Panc1 (cell line): Measurements from ENCODE around the gene OSBP2. TPM values are rescaled to one million over a fixed set of nuclear protein-coding genes. Genes with fewer than 3 reads are reported as not detected.

ENCODE experiments used
- ATAC-seq: fragments of 200-7000 bp; cut with Tn5 transposase; 2 replicates; pipeline ENCODE4 v1.9.1; 2020; ENCODE audit warnings: mild to moderate bottlenecking, moderate library complexity
- BruUV-seq: library from RNA; stranded (reverse); fragments of 400-500 nt; replicated peaks from 2 replicates; lab custom pipeline; 2021; lab: Mats Ljungman, UMichigan
- CTCF ChIA-PET: fragments of 300-600 bp; sonication (Branson Sonifier 250); formaldehyde crosslinking; loops from one replicate; lab custom pipeline; 2022; ENCODE audit warnings: antibody characterized with exemption; lab: Charles Lee
- POLR2A ChIA-PET: fragments of 300-600 bp; sonication (Branson Sonifier 250); formaldehyde crosslinking; loops from one replicate; lab custom pipeline; 2022; ENCODE audit warnings: antibody characterized with exemption; lab: Charles Lee
- DNase-seq: peaks from one replicate; pipeline ENCODE4 v3.0.0-alpha.2; 2010; ENCODE audit warnings: low read depth, low spot score
- H3K27ac ChIP-seq: 2 replicates; pipeline ENCODE4 v1.5.1; 2011; ENCODE audit warnings: mild to moderate bottlenecking, low read length, inconsistent platforms
- H3K27me3 ChIP-seq: fragments of 200-500 bp; sonication (Bioruptor generic); 2 replicates; pipeline ENCODE4 v1.6.0; 2014; ENCODE audit warnings: low read length, inconsistent platforms; ENCODE audit not compliant: control insufficient read depth, insufficient read depth
- H3K36me3 ChIP-seq: fragments of 200-500 bp; sonication (Bioruptor generic); 2 replicates; pipeline ENCODE4 v1.5.1; 2014; ENCODE audit warnings: inconsistent platforms, mild to moderate bottlenecking, low read length, moderate library complexity; ENCODE audit not compliant: control insufficient read depth, insufficient read depth
- H3K4me1 ChIP-seq: 2 replicates; pipeline ENCODE4 v1.5.1; 2011; ENCODE audit warnings: inconsistent platforms, mild to moderate bottlenecking, low read length, moderate library complexity; ENCODE audit not compliant: control insufficient read depth, insufficient read depth
- H3K4me3 ChIP-seq, 2 experiments: 2 replicates each; pipeline ENCODE4 v1.5.1; 2011 to 2012; ENCODE audit warnings: low read depth in 2 of 2, low read length in 2 of 2, mild to moderate bottlenecking in 2 of 2, inconsistent platforms in 1 of 2, moderate library complexity in 1 of 2
- H3K9me3 ChIP-seq: fragments of 200-500 bp; sonication (Bioruptor generic); 2 replicates; pipeline ENCODE4 v1.5.1; 2014; ENCODE audit warnings: low read depth, mild to moderate bottlenecking, inconsistent platforms, low read length, moderate library complexity; ENCODE audit not compliant: control insufficient read depth, insufficient read depth
- POLR2AphosphoS5 ChIP-seq: IDR thresholded peaks from 2 replicates; pipeline ENCODE4 v1.6.1; 2012; ENCODE audit warnings: mild to moderate bottlenecking, low read depth, low read length, moderate library complexity
- REST ChIP-seq, 2 experiments: IDR thresholded peaks; 2 replicates each; pipeline ENCODE4 v1.6.1; 2011 to 2012; ENCODE audit warnings: low read depth in 2 of 2, control low read depth in 1 of 2, low read length in 1 of 2, mild to moderate bottlenecking in 1 of 2, moderate library complexity in 1 of 2; ENCODE audit not compliant: insufficient read depth in 1 of 2
- SIN3A ChIP-seq: IDR thresholded peaks from 2 replicates; pipeline ENCODE4 v1.6.1; 2012; ENCODE audit warnings: low read depth, mild to moderate bottlenecking, low read length, moderate library complexity, borderline replicate concordance; ENCODE audit not compliant: insufficient read depth
- TCF7L2 ChIP-seq: IDR thresholded peaks from 2 replicates; pipeline ENCODE4 v1.6.1; 2011; ENCODE audit warnings: mild to moderate bottlenecking, low read depth, low read length, inconsistent platforms
- in situ Hi-C: cut with HindIII; loops from 2 replicates; pipeline ENCODE4 v1.10.0; 2016; ENCODE audit warnings: low sequenced_read_pairs, low pct_unique_long_range_greater_than_20kb
- intact Hi-C: fragments of 100-400 bp; cut with micrococcal nuclease; formaldehyde crosslinking; loops from one replicate; pipeline ENCODE4 v1.10.0; 2022; ENCODE audit not compliant: unreplicated experiment
- total RNA-seq: library from RNA; stranded (reverse); gene quantifications from one replicate; pipeline ENCODE4 v1.2.1, GENCODE V29; 2021; ENCODE audit not compliant: unreplicated experiment
- TF ChIP-seq, protein P1 (sequence below): fragments of 450-650 bp; IDR thresholded peaks from 2 replicates; pipeline ENCODE4 v1.5.1; 2017; ENCODE audit warnings: mild to moderate bottlenecking

The OSBP2 gene
- total RNA-seq, 1 experiment from 2014 or later, result 4.7 TPM

GRCh38 chr22:30718938-30719337 is 24.3 kb downstream of the OSBP2 start:
- in situ Hi-C loops, result no loop called here
- no peak overlapping the region for H3K4me3 ChIP-seq
- CTCF ChIA-PET, result no interaction called here
- H3K36me3 ChIP-seq, result no peaks in the 10 kb centered on the region
- intact Hi-C loops, result no loop called here
- TF ChIP-seq POLR2AphosphoS5 (no peak), SIN3A (no peak), TCF7L2 (no peak), REST (IDR thresholded peaks at IDR 0.05; ENCODE audit: insufficient read depth in 1 of 2, low read depth in 2 of 2, low read length in 1 of 2) (no peak)
- TF ChIP-seq, protein P1, sequence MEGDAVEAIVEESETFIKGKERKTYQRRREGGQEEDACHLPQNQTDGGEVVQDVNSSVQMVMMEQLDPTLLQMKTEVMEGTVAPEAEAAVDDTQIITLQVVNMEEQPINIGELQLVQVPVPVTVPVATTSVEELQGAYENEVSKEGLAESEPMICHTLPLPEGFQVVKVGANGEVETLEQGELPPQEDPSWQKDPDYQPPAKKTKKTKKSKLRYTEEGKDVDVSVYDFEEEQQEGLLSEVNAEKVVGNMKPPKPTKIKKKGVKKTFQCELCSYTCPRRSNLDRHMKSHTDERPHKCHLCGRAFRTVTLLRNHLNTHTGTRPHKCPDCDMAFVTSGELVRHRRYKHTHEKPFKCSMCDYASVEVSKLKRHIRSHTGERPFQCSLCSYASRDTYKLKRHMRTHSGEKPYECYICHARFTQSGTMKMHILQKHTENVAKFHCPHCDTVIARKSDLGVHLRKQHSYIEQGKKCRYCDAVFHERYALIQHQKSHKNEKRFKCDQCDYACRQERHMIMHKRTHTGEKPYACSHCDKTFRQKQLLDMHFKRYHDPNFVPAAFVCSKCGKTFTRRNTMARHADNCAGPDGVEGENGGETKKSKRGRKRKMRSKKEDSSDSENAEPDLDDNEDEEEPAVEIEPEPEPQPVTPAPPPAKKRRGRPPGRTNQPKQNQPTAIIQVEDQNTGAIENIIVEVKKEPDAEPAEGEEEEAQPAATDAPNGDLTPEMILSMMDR, result no peak
- H3K4me1 ChIP-seq, result no peaks in the 10 kb centered on the region
- BruUV-seq, result no TSS peak
- no peak for ATAC-seq
- DNase-seq, result no peak
- no peak overlapping the region for H3K27ac ChIP-seq
- H3K9me3 ChIP-seq, result no peaks in the 10 kb centered on the region
- POLR2A ChIA-PET, result no interaction called here
- H3K27me3 ChIP-seq, result no peaks in the 10 kb centered on the region

DNA sequence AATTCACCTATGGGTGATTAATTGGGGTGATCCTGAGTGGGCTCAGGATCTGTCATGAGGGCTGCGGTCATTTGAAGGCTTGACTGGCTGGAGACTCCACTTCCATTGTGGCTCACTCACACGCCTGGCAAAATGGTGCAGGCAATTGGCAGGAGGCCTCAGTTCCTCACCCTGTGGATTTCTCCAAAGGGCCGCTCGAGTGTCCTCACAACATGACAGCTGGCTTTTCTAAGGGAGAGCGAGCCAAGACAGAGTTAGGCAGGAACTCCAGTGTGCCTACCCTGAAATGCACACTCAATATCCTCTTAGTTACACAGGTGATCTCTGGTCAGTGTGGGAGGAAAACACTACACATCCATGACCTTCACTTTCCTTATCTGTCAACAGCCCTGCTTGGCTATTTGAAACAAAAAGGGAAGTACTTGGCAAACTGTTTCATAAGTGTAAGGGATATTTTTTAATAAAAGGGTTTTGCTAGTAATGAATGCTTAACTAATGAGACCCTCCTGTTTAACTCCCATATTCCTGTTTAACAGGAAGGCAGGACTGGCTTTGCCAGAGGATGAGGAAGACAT is 25.7 kb downstream of the OSBP2 start:
- intact Hi-C loops (no loop called here), in situ Hi-C loops (no loop called here)
- TF ChIP-seq REST (IDR thresholded peaks at IDR 0.05; ENCODE audit: insufficient read depth in 1 of 2, low read depth in 2 of 2, low read length in 1 of 2) (no peak), SIN3A (no peak), TCF7L2 (no peak), POLR2AphosphoS5 (no peak)
- TF ChIP-seq, protein P1, result no peak
- Histone ChIP-seq H3K27ac (no peak overlapping the region), H3K36me3 (no peaks in the 10 kb centered on the region), H3K4me1 (no peaks in the 10 kb centered on the region), H3K4me3 (no peak overlapping the region), H3K27me3 (no peaks in the 10 kb centered on the region), H3K9me3 (no peaks in the 10 kb centered on the region)
- no peak for ATAC-seq
- BruUV-seq, result no TSS peak
- no peak for DNase-seq
- CTCF ChIA-PET, result no interaction called here
- POLR2A ChIA-PET, result no interaction called here
